Mesenchymal stem cell (in vitro differentiated cells and primary cell): ENCODE data around the gene TAMM41.

Source experiments
- DNase-seq: peaks from one replicate; pipeline ENCODE4 v3.0.0-alpha.2; 2013
- H2AFZ ChIP-seq: one replicate; pipeline ENCODE4 v1.6.1; 2013; ENCODE audit warnings: low read depth, mild to moderate bottlenecking, control low read depth, inconsistent platforms, low read length, moderate library complexity
- H2AK5ac ChIP-seq: 2 replicates; pipeline ENCODE4 v1.6.1; 2013; ENCODE audit warnings: low read length, moderate library complexity, mild to moderate bottlenecking, inconsistent platforms; ENCODE audit not compliant: severe bottlenecking
- H2BK120ac ChIP-seq: one replicate; pipeline ENCODE4 v1.6.1; 2013; ENCODE audit warnings: low read depth, mild to moderate bottlenecking, inconsistent platforms, low read length, moderate library complexity
- H2BK12ac ChIP-seq, 2 experiments: one replicate each; pipeline ENCODE4 v1.6.1; 2013; ENCODE audit warnings: inconsistent platforms in 2 of 2, low read length in 2 of 2, mild to moderate bottlenecking in 2 of 2, moderate library complexity in 2 of 2, control low read depth in 1 of 2
- H2BK15ac ChIP-seq: one replicate; pipeline ENCODE4 v1.6.1; 2013; ENCODE audit warnings: mild to moderate bottlenecking, low read depth, inconsistent platforms; ENCODE audit not compliant: poor library complexity, severe bottlenecking
- H2BK5ac ChIP-seq: 2 replicates; pipeline ENCODE4 v1.6.1; 2013; ENCODE audit warnings: low read depth, mild to moderate bottlenecking, low read length, control low read depth, inconsistent platforms; ENCODE audit not compliant: poor library complexity, severe bottlenecking
- H3K14ac ChIP-seq, 2 experiments: one replicate each; pipeline ENCODE4 v1.6.1; 2013; ENCODE audit warnings: inconsistent platforms in 2 of 2, low read length in 2 of 2, control low read depth in 1 of 2, mild to moderate bottlenecking in 1 of 2, moderate library complexity in 1 of 2
- H3K18ac ChIP-seq, 2 experiments: one replicate each; pipeline ENCODE4 v1.6.1; 2013; ENCODE audit warnings: inconsistent platforms in 2 of 2, low read length in 2 of 2, control low read depth in 1 of 2, low read depth in 1 of 2, mild to moderate bottlenecking in 1 of 2
- H3K23ac ChIP-seq, 2 experiments: one replicate each; pipeline ENCODE4 v1.6.1; 2013; ENCODE audit warnings: inconsistent platforms in 2 of 2, low read length in 2 of 2, mild to moderate bottlenecking in 2 of 2, moderate library complexity in 2 of 2, control low read depth in 1 of 2
- H3K27ac ChIP-seq: 2 replicates; pipeline ENCODE4 v1.5.1; 2013; ENCODE audit warnings: mild to moderate bottlenecking, moderate library complexity, low read length, control low read depth, inconsistent platforms; ENCODE audit not compliant: poor library complexity, severe bottlenecking
- H3K27me3 ChIP-seq, 2 experiments: 2 replicates each; pipeline versions ENCODE4 v1.6.1 to v1.7.0; 2013; ENCODE audit warnings: low read length in 2 of 2, mild to moderate bottlenecking in 2 of 2, moderate library complexity in 2 of 2, control low read depth in 1 of 2, inconsistent platforms in 1 of 2; ENCODE audit not compliant: control insufficient read depth in 1 of 2, insufficient read depth in 1 of 2
- H3K36me3 ChIP-seq, 2 experiments: 2 replicates each; pipeline versions ENCODE4 v1.6.1 to v1.7.0; 2013; ENCODE audit warnings: low read length in 2 of 2, control low read depth in 1 of 2, inconsistent platforms in 1 of 2, low read depth in 1 of 2, mild to moderate bottlenecking in 1 of 2; ENCODE audit not compliant: insufficient read depth in 2 of 2, control insufficient read depth in 1 of 2
- H3K4ac ChIP-seq, 2 experiments: one replicate each; pipeline ENCODE4 v1.6.1; 2013; ENCODE audit warnings: inconsistent platforms in 2 of 2, low read length in 2 of 2, mild to moderate bottlenecking in 2 of 2, moderate library complexity in 2 of 2, control low read depth in 1 of 2, low read depth in 1 of 2
- H3K4me1 ChIP-seq: 2 replicates; pipeline ENCODE4 v1.6.1; 2013; ENCODE audit warnings: low read depth, low read length, control low read depth; ENCODE audit not compliant: control insufficient read depth, insufficient read depth
- H3K4me2 ChIP-seq: 2 replicates; pipeline ENCODE4 v1.6.1; 2013; ENCODE audit warnings: low read length, mild to moderate bottlenecking, inconsistent platforms; ENCODE audit not compliant: poor library complexity, severe bottlenecking
- H3K4me3 ChIP-seq, 2 experiments: 2 replicates each; pipeline versions ENCODE4 v1.5.1 to v1.7.0; 2013; ENCODE audit warnings: low read length in 2 of 2, mild to moderate bottlenecking in 2 of 2, control low read depth in 1 of 2, low read depth in 1 of 2; ENCODE audit not compliant: insufficient read depth in 1 of 2
- H3K79me1 ChIP-seq: replicated peaks from 2 replicates; pipeline ENCODE4 v1.6.1; 2013; ENCODE audit warnings: mild to moderate bottlenecking, control low read depth, low read length, inconsistent platforms; ENCODE audit not compliant: poor library complexity, severe bottlenecking
- H3K9ac ChIP-seq: 2 replicates; pipeline ENCODE4 v1.7.0; 2013; ENCODE audit warnings: mild to moderate bottlenecking, low read length, moderate library complexity
- H3K9me3 ChIP-seq: 2 replicates; pipeline ENCODE4 v1.7.0; 2013; ENCODE audit warnings: mild to moderate bottlenecking, low read length; ENCODE audit not compliant: control insufficient read depth
- H4K8ac ChIP-seq: one replicate; pipeline ENCODE4 v1.6.1; 2013; ENCODE audit warnings: inconsistent platforms, mild to moderate bottlenecking, low read length, moderate library complexity
- H4K91ac ChIP-seq: one replicate; pipeline ENCODE4 v1.6.1; 2013; ENCODE audit warnings: mild to moderate bottlenecking, low read length, inconsistent platforms
- WGBS: methylation state at CpG from one replicate; pipeline ENCODE4 v1.1.7; 2013; ENCODE audit warnings: mixed read lengths; 5-methylcytosine and 5-hydroxymethylcytosine counted together

The TAMM41 gene

DNA sequence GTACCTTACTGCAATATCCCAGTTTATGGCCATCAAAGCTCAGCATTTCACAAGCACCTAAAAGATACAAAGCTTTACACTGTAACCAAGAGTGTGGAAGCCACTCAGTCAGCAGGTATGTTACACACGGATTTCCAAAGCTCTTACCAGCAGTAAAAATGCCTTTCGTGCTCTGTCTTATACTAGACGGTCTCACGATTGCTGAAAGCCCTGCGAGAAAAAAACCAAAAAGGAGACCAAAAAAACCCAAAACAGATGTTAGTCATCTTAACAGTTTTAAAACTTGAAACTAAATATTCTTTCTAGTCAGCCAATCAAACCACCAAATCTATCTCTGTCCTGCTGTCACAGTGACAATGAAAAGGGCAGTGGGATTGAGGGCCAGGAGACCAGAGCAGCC is 39.0 kb downstream of the TAMM41 start:
- DNase-seq, result no peak
- peaks cover 10% of the 10 kb centered on the region for H3K9me3 ChIP-seq
- H3K23ac ChIP-seq, result no peak overlapping the region
- H3K27ac ChIP-seq, result no peak overlapping the region
- H3K36me3 ChIP-seq, result peaks cover 24 to 68% of the 10 kb centered on the region in 2 experiments
- H3K4me1 ChIP-seq, result no peaks in the 10 kb centered on the region
- H3K9ac ChIP-seq, result no peak overlapping the region
- H3K4me3 ChIP-seq, result no peak overlapping the region
- no peak overlapping the region for H3K18ac ChIP-seq
- H2BK12ac ChIP-seq, result no peak overlapping the region
- no peak overlapping the region for H2BK5ac ChIP-seq
- H3K4me2 ChIP-seq, result no peak overlapping the region
- H2AK5ac ChIP-seq, result no peak overlapping the region
- H3K14ac ChIP-seq, result no peak overlapping the region
- WGBS, result 98% methylated on average over 5 of the region's 5 CpGs
- no peak overlapping the region for H4K91ac ChIP-seq
- no peak overlapping the region for H4K8ac ChIP-seq
- H2BK120ac ChIP-seq, result no peak overlapping the region
- no peak overlapping the region for H2AFZ ChIP-seq
- no peaks in the 10 kb centered on the region for H3K79me1 ChIP-seq
- no peak overlapping the region for H2BK15ac ChIP-seq
- H3K4ac ChIP-seq, result no peak overlapping the region
- H3K27me3 ChIP-seq, result no peaks in the 10 kb centered on the region

- H2BK12ac ChIP-seq, result no peak overlapping the region
- no peak overlapping the region for H2BK5ac ChIP-seq
- no peak for DNase-seq
- H3K4me3 ChIP-seq, result no peak overlapping the region
- no peak overlapping the region for H3K18ac ChIP-seq
- no peak overlapping the region for H3K4ac ChIP-seq
- H3K14ac ChIP-seq, result no peak overlapping the region
- H3K79me1 ChIP-seq, result peaks cover 7% of the 10 kb centered on the region
- over 99% methylated on average over 7 of the region's 7 CpGs for WGBS
- peaks cover 27 to 76% of the 10 kb centered on the region in 2 experiments for H3K36me3 ChIP-seq
- no peaks in the 10 kb centered on the region for H3K4me1 ChIP-seq
- no peak overlapping the region for H4K8ac ChIP-seq
- H3K9ac ChIP-seq, result no peak overlapping the region
- no peak overlapping the region for H2BK15ac ChIP-seq
- no peak overlapping the region for H3K23ac ChIP-seq
- no peaks in the 10 kb centered on the region for H3K27me3 ChIP-seq
- H3K9me3 ChIP-seq, result peaks cover 14% of the 10 kb centered on the region
- no peak overlapping the region for H3K4me2 ChIP-seq
- H3K27ac ChIP-seq, result no peak overlapping the region
- H2AFZ ChIP-seq, result no peak overlapping the region
- no peak overlapping the region for H4K91ac ChIP-seq
- H2AK5ac ChIP-seq, result no peak overlapping the region
- H2BK120ac ChIP-seq, result no peak overlapping the region
Measured at GRCh38 chr3:11805716-11806115, 41.0 kb downstream of the TAMM41 start.

GRCh38 chr3:11803977-11804892 is 42.5 kb downstream of the TAMM41 start:
- DNase-seq, result peak; percentile 68
- Histone ChIP-seq H3K4me2 (no peak overlapping the region), H2BK120ac (no peak overlapping the region), H2AFZ (no peak overlapping the region), H3K4me1 (no peaks in the 10 kb centered on the region), H3K9ac (no peak overlapping the region), H3K36me3 (peaks cover 27 to 77% of the 10 kb centered on the region in 2 experiments), H4K8ac (no peak overlapping the region), H2BK12ac (no peak overlapping the region), H3K9me3 (peaks cover 20% of the 10 kb centered on the region), H2BK5ac (no peak overlapping the region), H3K4me3 (no peak overlapping the region), H3K23ac (no peak overlapping the region), H2BK15ac (no peak overlapping the region), H4K91ac (no peak overlapping the region), H3K79me1 (peaks cover 7% of the 10 kb centered on the region), H3K18ac (no peak overlapping the region), H3K14ac (no peak overlapping the region), H3K27me3 (no peaks in the 10 kb centered on the region), H3K4ac (no peak overlapping the region), H3K27ac (no peak overlapping the region), H2AK5ac (no peak overlapping the region)
- WGBS, result 54% methylated on average over 2 of the region's 2 CpGs

DNA sequence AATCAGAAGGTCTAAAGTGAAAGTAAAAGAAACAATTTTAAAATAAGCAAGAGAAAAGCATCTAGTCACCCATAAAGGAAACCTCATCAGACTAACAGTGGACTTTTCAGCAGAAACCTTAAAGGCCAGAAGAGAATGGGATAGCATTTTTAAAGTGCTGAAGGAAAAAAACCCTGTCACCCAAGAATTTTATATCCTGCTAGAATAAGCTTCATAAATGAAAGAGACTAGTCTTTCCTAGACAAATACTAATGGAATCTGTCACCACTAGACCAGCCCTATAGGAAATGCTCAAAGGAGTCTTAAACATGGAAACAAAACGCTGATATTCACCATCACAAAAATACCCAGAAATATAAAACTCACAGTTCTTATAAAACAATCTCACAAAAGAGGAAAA is 46.9 kb downstream of the TAMM41 start:
- 100% methylated on average over 1 of the region's 1 CpG for WGBS
- H3K9ac ChIP-seq, result no peak overlapping the region
- H4K91ac ChIP-seq, result no peak overlapping the region
- peaks cover 22% of the 10 kb centered on the region for H3K9me3 ChIP-seq
- H3K14ac ChIP-seq, result no peak overlapping the region
- H3K4me3 ChIP-seq, result no peak overlapping the region
- no peak overlapping the region for H3K4me2 ChIP-seq
- H2BK12ac ChIP-seq, result no peak overlapping the region
- H3K27me3 ChIP-seq, result no peaks in the 10 kb centered on the region
- no peak overlapping the region for H3K27ac ChIP-seq
- H3K79me1 ChIP-seq, result peaks cover 15% of the 10 kb centered on the region
- H3K36me3 ChIP-seq, result peaks cover 14 to 72% of the 10 kb centered on the region in 2 experiments
- H2AFZ ChIP-seq, result no peak overlapping the region
- peak; percentile 13 for DNase-seq
- H2BK15ac ChIP-seq, result no peak overlapping the region
- H3K23ac ChIP-seq, result no peak overlapping the region
- no peak overlapping the region for H3K18ac ChIP-seq
- H2AK5ac ChIP-seq, result no peak overlapping the region
- no peak overlapping the region for H2BK120ac ChIP-seq
- no peaks in the 10 kb centered on the region for H3K4me1 ChIP-seq
- no peak overlapping the region for H4K8ac ChIP-seq
- H2BK5ac ChIP-seq, result no peak overlapping the region
- no peak overlapping the region for H3K4ac ChIP-seq
